Ishikawa (cell line): ENCODE results near the gene BLM.
A peak's percentile ranks its signal among the peaks of the same experiment; 100 is the strongest.

Experiments
- CEBPB ChIP-seq: IDR thresholded peaks from 2 replicates; pipeline ENCODE4 v1.6.1; 2012
- CREB1 ChIP-seq: IDR thresholded peaks from 2 replicates; pipeline ENCODE4 v1.6.1; 2012; ENCODE audit warnings: low read depth
- EGR1 ChIP-seq: IDR thresholded peaks from 2 replicates; pipeline ENCODE4 v1.6.1; 2012
- EP300 ChIP-seq: IDR thresholded peaks from 2 replicates; pipeline ENCODE4 v1.6.1; 2012; ENCODE audit warnings: borderline replicate concordance
- FOXM1 ChIP-seq: IDR thresholded peaks from 2 replicates; pipeline ENCODE4 v1.6.1; 2012; ENCODE audit warnings: low read depth, borderline replicate concordance
- MAX ChIP-seq: IDR thresholded peaks from 2 replicates; pipeline ENCODE4 v1.6.1; 2012
- NFIC ChIP-seq: IDR thresholded peaks from 2 replicates; pipeline ENCODE4 v1.6.1; 2012
- RAD21 ChIP-seq: IDR thresholded peaks from 2 replicates; pipeline ENCODE4 v1.6.1; 2012; ENCODE audit warnings: low read depth
- REST ChIP-seq: IDR thresholded peaks from 2 replicates; pipeline ENCODE4 v1.6.1; 2012; ENCODE audit warnings: low read depth, mild to moderate bottlenecking
- TAF1 ChIP-seq: IDR thresholded peaks from 2 replicates; pipeline ENCODE4 v1.6.1; 2012; ENCODE audit warnings: low read depth, mild to moderate bottlenecking
- TCF12 ChIP-seq: IDR thresholded peaks from 2 replicates; pipeline ENCODE4 v1.6.1; 2012; ENCODE audit warnings: low read depth
- TEAD4 ChIP-seq: IDR thresholded peaks from 2 replicates; pipeline ENCODE4 v1.6.1; 2012
- USF1 ChIP-seq: IDR thresholded peaks from 2 replicates; pipeline ENCODE4 v1.6.1; 2012
- YY1 ChIP-seq: IDR thresholded peaks from 2 replicates; pipeline ENCODE4 v1.6.1; 2012; ENCODE audit warnings: low read depth
- ZBTB7A ChIP-seq: IDR thresholded peaks from 2 replicates; pipeline ENCODE4 v1.6.1; 2012; ENCODE audit warnings: low read depth

Gene BLM

GRCh38 chr15:90703455-90703854, 13.7 kb upstream of the BLM start:
- TF ChIP-seq NFIC (no peak), FOXM1 (no peak), CREB1 (no peak), MAX (no peak), TEAD4 (no peak), EGR1 (no peak)

GRCh38 chr15:90705212-90705611, 11.9 kb upstream of the BLM start:
- TF ChIP-seq FOXM1 (no peak), ZBTB7A (no peak), USF1 (no peak), TCF12 (no peak), EP300 (no peak), NFIC (no peak), EGR1 (no peak), RAD21 (no peak), REST (no peak), TAF1 (no peak), CEBPB (no peak), MAX (no peak), CREB1 (no peak), TEAD4 (no peak)

- TF ChIP-seq NFIC (peak; percentile 72), EP300 (no peak)
These were observed 10.5 kb upstream of the BLM start for GRCh38 chr15:90706394-90707327.

DNA sequence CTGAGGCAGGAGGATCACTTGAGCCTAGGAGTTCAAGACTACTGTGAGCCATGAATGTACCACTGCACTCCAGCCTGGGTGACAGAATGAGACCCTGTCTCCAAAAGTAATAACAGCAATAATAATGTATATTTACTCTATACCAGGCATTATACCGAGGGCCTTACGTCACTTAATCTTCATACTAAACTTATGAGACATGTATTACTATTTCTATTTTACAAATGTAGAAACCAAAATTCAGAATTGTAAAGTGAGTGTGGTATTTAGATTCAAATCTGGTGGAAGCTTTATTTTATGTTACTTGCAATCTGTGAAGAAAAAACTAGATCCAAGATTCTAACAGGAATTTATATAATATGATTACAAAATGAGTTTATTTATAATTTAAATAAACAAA, 9.7 kb upstream of the BLM start:
- TF ChIP-seq USF1 (no peak), ZBTB7A (no peak), EGR1 (no peak), TAF1 (no peak), CREB1 (no peak), FOXM1 (no peak), RAD21 (no peak), TCF12 (no peak), TEAD4 (no peak), MAX (no peak), EP300 (no peak), NFIC (no peak), REST (no peak), CEBPB (no peak), YY1 (no peak)

DNA sequence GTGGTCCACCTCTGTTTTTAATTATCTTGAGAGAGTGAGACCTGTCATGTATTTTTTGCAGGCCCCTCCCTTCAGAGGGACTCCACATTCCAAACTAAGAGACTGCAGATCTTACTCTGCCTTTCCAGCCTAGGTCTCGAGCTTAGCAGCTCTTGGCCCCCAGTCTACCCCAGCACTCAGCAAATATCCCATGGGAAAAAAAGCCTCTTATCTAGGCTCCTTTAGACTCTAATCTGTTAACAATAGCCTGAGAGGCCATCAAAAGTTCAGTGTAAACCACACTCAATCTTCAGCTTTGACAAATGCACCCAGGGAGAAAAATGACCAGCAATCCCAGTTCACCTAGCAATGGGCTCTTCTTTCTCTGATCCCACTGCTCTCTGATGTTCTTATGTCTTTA, 8.6 kb upstream of the BLM start:
- TF ChIP-seq MAX: no peak
- TF ChIP-seq EP300: no peak
- no peak for TF ChIP-seq CEBPB
- TF ChIP-seq TEAD4: no peak
- no peak for TF ChIP-seq REST
- TF ChIP-seq TCF12: no peak
- TF ChIP-seq CREB1: no peak
